SK-N-DZ (cell line): ENCODE data around the gene KLHL21.

ENCODE experiments used
- DNase-seq: peaks from one replicate; pipeline ENCODE4 v3.0.0-alpha.2; 2015; ENCODE audit warnings: low spot score

KLHL21 gene

DNA sequence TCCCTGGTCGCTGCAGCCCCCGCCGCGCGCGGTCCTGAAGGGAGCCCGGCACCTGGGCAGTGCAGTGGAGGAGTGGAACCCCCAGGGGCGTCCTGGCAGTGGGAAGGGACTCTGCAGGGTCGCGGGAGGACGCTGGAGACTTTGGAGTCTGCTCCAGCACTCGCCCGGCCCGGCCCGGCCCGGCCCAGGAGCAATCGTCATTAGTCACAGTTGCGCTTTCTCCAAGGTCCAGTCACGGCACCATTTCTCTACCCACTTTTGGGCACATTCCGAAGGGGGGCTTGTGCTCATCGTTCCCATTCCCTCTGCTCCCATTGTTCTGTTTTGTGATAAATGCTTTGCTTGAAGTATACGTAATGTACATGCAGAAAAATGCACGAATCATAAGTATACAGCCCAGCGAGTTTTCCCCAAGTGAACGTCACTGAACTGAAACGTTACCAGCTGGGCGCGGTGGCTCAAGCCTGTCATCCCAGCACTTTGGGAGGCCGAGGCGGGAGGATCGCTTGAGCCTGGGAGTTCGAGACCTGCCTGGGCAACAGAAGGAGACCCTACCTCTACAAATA, 23.0 kb upstream of the KLHL21 start:
- DNase-seq = no peak

DNA sequence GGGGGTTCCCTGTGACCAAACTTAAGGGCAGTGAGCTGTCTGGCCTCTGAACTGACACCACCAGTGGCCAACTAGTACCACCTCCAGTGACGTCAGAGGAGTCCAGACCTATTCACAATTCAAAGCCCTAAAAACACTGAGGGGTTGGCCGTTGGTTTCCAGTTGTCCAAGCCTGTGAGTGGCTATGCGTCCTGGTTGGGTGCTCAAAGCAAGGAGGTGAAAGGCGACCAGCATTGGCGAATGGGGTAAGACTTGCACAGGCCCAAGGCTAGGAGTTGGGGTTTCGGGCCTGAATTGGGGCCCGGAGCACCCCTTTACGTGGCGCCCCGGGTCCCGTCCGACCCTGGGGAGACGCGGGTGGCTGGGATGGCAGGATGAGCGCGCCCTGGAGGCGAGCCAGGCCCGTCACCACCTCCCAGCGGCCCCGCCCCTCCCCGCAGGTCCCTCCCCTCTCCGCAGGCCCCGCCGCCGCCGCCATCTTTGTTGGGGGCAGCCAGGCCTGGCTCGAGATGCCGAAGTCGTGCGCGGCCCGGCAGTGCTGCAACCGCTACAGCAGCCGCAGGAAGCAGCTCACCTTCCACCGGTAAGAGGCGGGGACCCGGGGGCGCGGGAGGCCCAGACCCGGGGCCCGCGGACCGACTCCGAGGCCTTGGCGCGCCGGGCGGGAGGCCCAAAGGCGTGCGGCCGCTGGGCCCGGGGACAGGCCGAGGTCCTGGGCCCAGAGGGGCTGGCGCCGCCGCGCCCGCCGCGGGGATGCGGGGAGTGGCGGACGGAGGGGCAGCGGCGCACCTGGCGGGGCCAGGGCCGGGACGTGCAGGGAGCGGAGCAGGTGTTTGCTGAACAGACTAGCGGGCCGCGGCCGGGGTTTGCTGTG, 22.3 kb upstream of the KLHL21 start, which contains the start of gene THAP3:
Gene THAP3, plus strand, starts transcription at position 159 of the 874 bp plus-strand sequence. Its CDS starts 351 bp downstream, at position 510.
- DNase-seq = peak; percentile 73

DNA sequence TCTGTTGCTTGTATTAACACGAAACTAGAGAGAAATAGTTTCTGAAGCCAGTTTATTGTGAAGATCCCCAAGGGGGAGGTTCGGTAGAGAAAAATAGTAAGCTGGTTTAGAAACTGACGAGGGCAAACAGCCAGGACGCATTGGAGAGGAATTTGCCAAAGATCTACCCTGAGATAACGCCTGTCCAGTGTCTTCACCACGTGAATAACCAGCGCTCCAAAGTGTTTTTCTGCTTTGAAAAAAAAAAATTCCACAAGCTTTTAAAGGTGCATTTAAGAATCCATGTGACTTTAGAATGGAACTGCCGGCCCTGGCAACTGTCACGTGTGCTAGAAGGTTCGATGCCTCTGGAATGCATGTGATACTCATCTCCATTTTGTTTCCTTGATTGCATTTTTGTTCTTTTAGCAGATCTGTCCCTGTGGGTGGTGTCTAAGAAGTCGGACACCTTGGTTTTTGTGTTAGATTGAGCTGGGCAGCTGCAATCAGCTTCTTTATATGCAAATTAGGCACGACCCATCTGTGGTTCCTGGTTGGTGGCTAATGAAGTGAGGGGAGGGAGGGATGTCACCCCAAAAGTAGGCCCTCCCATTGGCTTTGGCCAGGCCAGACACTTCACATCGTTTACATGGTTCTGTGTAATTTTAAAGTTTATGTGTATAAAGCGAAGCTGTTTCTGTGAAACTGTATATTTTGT, 20.7 kb upstream of the KLHL21 start:
- DNase-seq = no peak

DNA sequence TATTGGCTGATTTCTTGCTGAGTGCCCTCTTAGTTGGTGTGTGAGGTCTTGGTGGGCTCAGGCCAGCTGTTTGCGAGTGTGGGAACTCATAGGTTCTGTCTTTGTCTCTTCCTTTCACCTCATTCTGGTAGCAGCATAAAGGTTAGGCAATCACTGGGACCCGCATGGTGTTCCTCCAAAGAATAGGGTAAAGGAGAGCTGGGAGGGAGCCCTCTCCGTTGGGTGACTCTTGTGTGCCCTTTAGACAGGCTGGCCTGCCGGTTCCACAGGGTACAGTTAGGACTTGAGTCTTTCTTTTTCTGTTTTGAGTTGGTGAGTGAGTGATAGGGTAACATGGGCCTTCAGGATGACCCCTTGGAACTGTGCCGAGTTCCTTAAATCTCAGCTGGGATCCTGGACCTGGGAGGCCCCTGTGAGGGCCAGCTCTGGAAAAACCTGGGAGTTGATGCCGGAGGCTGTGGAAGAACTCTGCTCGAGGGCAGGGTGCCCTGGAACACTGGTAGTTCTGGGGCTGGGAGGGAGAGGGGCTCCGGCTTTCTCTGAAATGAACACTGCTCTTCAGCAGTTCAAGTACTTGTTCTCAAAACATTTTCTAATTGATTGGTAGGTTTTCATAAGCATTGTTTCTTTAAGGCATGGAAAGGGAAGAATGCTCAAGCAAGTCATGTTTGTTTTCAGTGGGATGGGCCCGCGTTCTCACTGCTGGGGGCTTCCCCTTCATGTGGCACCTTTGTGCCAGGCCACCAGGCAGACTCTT, 19.9 kb upstream of the KLHL21 start:
- no peak for DNase-seq

DNA sequence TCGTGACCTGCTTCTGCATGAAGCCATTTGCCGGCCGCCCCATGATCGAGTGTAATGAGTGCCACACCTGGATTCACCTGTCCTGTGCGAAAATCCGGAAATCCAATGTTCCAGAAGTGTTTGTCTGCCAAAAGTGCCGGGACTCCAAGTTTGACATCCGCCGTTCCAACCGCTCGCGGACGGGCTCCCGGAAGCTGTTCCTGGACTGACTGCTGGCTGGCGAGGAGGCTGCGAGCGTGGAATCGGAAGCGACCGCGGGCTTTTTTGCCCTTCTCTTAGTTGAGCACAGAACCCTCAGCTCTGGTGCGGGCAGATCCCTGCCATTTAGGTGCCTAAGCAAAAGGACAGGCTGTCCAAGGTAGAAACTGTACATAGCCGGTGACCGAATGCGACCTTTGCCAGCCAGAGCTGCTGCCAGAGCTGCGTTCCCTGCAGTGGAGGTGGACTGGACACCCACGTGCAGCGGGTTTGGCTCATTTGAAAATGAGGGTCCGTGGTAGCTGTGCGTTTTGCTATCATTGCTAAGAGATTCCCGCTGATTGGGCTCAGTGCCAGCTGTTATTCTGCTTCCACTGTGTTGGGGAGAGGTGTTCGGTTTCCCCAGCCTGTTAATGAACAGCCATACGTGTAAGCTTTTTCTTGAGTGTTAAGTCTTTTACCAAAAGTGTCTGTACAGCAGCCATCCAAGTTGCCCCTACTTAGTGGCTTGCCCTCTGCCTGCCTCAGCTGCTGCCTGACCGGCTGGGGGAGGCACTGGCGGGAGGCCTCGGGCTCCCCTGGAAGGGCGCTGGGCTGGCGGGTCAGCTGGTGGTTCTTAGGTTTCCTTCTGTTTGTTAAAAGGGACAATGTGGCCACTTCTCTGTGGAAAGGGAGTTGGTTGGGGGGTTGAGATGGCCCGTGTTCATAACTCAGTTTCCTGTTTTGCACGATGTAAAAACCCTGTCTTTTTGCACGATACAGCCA, 19.0 kb upstream of the KLHL21 start:
- no peak for DNase-seq

DNA sequence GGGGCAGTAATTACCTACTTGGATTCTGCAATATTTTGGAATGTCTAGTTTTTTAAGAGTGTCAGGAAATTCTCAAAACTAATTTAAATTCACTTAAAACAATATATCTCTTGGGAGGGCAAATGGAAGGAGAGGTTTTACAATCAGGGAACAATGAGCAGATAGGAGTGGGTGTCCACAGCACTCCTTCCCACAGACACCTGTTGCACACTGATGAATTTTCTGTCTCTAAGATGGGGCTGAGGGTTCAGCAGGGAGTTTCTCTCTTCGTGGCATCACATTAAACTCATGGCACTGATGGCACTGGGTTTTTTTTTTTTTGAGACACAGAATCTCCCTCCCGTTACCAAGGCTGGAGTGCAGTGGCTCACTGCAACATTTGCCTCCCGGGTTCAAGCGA, 16.4 kb upstream of the KLHL21 start:
- no peak for DNase-seq

DNA sequence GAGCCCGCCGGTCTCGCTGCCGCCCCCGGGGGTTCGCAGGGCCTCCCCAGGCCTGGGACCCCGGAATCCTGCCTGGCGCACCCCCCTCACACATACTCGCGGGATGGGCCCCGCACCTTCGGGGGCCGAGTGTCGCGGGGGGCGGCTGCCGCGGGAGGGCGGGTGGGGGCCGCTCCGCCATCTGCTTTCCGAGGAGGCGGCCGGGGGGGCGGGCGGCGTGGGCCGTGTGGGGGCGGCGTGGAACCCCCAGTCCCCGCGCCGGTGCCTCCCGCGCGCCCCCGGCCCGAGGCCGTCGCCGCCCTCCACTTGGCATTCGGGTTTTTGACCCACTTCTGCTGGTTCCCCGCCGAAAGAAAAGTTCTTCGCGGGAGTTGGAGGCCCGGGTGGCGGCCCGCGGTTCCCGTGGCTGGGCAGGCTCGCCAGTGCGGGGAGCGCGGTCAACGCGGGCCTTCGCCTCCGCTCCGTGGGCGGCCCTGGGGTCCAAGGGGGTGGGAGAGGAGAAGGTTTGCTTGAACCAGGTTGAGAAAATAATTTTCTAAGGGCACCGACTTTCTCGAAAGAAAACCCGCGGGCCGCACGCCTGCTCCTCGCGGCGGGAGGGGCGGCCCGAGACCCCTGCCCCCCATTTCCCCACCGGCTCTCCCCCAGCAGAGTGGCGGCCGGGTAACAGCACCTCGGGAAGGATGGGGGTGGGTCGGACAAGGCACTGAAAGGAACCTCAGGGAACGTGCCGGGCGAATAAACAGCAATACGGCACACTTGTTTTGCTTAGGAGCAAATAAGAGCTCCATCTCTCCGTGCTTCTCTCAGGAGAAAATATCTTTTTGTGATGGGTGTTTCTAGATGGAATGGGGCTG, 12.5 kb upstream of the KLHL21 start:
- DNase-seq = no peak

DNA sequence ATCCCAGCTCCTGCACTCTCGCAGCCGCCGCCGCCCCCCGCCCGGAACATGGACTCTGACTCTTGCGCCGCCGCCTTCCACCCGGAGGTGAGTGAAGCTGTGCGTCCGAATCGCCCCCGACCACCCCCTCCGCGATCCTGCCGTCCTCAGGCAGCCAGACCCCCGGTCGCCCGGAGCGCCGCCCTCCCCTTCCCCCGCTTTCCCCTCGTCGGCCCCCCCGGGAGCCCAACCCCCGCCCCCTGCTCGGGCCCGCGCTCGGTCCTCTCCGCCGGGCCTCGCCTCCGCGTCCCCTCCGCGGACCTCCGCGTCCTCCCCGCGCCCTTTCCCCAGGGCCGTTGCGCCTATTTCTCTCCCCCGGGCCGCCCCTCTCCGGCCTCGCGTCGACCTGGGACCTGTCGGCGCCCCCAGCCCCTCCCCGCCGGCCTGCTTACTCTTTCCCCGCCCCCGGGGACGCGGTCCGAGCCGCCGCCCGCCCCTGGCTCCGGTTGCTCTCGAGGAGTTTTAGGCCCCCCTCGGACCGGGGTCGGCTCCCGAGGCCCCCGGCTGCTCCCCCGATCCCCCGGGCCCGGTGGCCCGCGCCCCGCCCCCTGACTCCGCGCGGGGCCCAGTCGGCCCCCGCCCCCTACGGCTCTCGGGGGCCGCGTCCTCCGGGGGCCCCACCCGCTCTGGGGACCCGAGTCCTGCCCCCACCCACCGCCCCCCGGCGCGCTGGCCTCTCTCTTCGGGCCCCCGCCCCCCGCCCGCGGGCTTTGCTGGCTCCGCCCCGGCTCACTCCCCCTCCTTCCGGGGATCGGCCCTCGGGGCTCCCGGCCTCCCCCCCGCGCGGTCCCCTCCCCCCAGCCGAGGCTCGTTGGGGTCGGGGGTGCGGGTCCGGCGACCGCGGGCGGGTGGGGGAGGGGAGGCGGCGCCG, 11.6 kb upstream of the KLHL21 start:
- DNase-seq = no peak

DNA sequence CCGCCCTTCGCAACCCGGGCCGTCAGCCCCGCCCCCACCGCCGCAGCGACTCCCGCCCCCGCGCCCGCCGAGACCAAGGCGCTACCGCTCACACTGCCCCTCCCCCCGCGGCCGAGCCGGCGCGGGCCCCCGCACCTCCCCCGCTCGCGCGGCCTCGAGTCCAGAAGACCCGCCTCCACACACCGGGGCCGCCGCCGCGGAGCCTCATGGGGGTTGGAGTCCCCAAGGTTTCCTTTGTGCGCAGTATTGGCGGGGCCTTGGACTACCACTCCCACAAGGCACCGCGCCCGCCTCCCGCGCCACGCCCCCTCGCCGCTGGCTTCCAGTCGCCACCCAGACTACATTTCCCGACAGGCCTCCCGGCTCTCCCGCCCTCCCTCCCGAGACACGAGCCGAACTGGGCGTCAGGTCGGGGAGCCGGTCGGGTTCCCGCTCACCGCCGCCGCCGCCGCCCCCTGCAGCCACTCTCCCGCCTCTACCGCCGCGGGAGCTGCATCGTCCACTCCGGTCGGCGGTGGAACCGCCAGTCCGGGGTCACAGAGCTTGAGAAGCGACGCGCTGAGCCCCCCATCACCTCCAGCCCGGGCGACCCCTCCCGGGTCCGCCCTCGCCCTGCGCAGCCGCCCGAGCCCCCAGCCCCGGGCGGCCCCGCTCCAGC, 10.8 kb upstream of the KLHL21 start, which contains the start of gene PHF13:
Gene PHF13, plus strand, starts transcription at position 371 of the 658 bp plus-strand sequence. CDS start 336 bp downstream, outside the sequence.
- peak; percentile 97 for DNase-seq

DNA sequence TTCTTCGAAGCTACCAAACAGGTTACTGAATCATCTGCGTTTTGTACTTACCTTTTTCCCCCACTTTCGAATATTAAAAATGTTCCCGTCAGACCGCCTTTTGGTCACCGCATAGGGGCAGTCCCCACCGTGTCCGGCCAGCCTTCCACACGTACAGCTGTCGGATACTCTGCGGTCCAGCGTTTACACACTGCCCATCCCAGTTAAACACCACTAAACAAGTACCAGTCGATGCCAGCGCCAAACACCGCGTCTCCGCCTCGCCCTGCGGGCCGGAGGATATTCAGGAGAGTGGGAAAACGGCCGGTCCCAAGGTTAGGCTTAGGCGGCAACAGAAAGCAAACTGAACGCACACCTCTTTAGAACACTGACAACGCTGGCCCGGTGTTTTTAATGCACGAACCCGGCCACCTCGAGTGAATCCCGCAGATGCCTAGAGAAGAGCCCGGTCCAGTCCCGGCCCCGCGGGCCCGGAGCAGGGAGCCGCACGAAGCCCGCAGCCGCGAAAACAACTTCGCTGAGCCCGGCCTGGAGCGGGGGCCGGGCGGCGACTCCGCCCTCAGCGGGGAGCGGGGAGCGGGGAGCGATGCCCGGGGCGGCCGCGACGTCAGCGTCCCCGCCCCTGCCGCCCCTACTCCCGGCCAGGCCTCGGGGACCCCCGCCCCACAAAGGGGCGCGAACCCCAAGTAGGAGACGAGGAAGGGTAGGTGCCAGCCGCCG, 10.1 kb upstream of the KLHL21 start:
- peak; percentile 36 for DNase-seq

DNA sequence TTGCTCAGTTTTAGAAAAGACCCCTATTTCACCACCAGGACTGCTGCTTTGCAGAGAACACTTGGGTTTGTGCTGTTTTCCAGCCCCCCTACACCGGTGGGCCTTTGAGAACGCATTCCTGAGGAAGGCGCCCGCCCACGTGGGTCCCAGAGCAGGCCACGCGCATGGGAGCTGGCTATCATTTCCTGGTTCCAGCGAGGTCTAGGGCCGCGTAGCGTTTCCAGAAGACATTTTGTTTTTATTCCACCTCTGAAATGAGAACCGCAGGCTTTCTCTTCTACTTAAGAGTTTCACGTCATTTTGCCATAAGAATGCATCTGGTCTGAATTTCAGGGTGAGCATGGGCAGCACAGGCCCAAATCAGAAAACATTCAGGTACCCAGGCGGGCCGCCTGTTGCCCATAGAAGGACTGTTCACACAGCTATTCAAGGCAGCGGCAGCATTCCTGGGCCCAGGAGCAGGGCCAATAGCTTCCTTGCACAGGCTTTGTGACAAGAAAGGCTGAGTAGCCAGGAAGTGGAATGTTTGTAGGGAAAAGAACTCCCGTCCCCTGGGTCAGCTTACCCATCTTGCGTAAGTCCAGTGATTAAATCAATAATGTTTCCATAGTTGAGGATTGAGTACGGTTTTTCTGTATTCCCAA, 1.4 kb upstream of the KLHL21 start:
- peak; percentile 71 for DNase-seq

DNA sequence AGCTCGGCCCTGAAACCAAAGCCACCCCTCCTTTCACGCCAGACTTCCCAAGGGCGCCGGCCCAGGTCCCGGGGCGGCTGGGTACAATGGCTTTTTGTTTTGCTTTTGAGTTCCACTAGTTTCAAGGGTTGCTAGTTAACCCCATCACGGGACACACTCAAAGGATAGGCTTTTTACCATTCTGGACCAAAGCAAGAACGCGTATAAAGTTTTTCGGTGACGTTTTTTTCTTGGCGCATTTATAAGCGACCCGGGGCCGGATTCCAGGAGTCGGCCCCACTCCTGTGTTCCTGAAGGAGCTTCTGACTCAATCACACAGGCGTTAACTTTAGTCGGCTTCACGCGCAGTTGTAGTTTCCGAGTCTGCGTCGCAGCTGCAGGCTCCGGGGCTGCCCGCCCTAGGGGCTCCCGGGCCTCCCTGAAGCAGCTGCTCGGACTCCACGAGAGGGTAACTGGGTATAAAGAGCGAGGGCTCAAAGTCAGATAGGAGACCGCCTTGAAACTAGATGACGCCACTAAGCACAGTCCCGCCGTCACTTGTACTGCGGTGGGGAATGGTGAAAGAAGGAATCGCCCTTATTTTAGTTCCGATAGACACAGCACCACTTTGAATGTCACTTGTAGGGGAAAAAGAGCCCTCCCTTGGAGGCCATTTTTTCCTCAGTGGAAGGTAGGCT, 707 bp upstream of the KLHL21 start:
- peak; percentile 68 for DNase-seq

DNA sequence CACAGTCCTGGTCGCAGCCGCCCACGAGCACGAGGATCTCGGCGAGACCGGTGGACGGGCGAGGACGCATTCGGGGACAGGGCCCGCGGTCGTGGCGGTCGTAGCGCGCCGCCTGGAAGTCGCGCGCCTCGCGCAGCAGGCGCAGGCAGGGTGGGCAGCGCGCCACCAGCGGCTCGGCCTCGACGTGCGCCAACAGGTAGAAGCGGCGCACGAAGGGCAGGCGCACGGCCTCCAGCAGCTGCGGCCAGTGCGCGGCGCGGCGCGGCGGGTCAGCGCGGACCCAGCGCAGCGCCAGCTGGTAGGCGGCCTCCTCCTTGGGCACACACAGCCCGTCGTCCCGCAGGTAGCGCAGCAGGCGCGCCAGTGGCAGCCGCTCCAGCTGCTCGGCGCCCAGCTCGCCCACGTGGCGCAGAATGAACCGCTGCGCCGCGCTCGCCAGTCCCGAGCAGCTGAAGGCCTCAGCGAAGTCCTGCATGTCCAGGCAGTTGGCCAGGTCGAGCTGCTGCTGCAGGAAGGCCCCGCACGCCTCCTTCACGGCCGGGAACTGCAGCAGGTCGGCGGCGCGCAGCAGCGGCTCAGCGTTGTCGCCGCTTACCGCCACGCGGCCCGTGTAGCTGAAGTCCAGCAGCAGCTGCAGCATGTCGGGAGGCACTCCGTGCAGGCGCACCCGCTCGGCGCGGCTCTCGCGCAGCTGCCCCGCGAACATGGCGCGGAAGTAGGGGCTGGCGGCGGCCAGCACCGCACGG, 573 bp downstream of the KLHL21 start:
- peak; percentile 20 for DNase-seq

DNA sequence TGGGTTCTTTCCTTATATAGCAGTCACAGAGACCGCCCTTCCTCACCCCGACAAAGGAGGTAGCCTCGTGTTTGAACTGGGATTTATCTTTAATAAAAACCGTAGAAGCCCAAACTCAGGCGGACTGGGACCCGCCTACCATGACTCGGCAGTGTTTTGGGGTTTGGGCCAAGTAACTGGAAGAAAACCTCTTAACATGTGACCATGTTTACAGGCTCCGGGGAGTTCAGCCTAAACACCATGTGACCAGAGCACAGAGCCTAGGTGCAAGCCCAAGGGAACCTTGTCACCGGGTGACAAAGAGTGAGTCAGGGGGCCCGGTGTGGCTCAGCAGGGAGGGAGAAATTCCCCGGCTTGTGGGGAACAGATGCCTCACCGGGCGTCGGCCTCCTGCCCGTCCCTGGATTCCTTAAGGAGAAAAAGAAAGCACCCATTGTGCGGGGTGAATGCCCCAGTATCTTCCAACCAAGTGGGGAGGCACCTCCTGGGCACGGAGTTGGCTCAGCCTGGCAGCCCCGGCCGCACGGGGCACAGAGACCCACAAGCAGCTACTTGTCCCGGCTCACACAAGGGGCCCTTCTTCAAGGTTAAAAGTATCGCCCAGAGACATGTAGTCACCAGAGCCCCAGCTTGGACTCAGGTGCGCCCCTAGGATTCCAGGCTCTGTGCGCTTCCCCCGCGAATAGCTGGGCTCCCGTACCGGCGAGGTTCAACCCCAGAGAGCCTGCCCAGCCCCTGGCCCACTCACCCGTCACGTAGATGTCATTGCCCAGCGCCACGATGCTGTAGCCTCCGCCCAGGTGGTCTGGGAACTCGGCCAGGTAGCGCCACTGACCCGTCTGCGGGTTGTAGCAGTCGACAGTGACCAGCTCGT, 1.4 kb downstream of the KLHL21 start:
- DNase-seq = no peak
